Uterus (tissue), 2 donors: ENCODE data around the gene PDLIM4.

ENCODE experiments used
- CTCF ChIP-seq, 4 experiments: fragments of 200-600 bp in 2 of 4; fragments of 450-650 bp in 2 of 4; sonication (generic) in 2 of 4; IDR thresholded peaks; one replicate each; pipeline ENCODE4 v1.5.1; 2016 to 2019; ENCODE audit warnings: antibody characterized with exemption in 4 of 4, mild to moderate bottlenecking in 2 of 4, moderate library complexity in 1 of 4
- POLR2A ChIP-seq, 2 donors: fragments of 450-650 bp; IDR thresholded peaks; one replicate each; pipeline ENCODE4 v1.6.1; 2016; ENCODE audit warnings: antibody characterized with exemption in 2 of 2, mild to moderate bottlenecking in 1 of 2, moderate library complexity in 1 of 2

- TF ChIP-seq CTCF (IDR thresholded peaks at IDR 0.05) (no peak), POLR2A (IDR thresholded peaks at IDR 0.05) (no peak)
Observed at GRCh38 chr5:132322266-132322665, 64.8 kb downstream of the PDLIM4 start.
